HepG2 (cell line): ENCODE data around the gene GPC2. TPM values are rescaled to one million over a fixed set of nuclear protein-coding genes. Genes with fewer than 3 reads are reported as not detected.

Source experiments
- BRD4 ChIP-seq: sonication (generic); formaldehyde crosslinking; IDR thresholded peaks from 2 replicates; pipeline ENCODE4 v1.4.0; 2020; ENCODE audit warnings: missing genetic modification reagents
- CBX2 ChIP-seq, 2 experiments: fragments of 200-600 bp in 1 of 2; sonication (generic); formaldehyde crosslinking in 1 of 2; IDR thresholded peaks; 2 replicates each; pipeline versions ENCODE4 v1.7.0 to v1.8.1; 2018 to 2022; ENCODE audit warnings: low read depth in 2 of 2, low read length in 1 of 2, mild to moderate bottlenecking in 1 of 2, missing genetic modification reagents in 1 of 2
- HNF4A ChIP-seq: sonication (generic); formaldehyde crosslinking; IDR thresholded peaks from 2 replicates; pipeline ENCODE4 v1.4.0; 2020; ENCODE audit warnings: missing genetic modification reagents
- PAWR ChIP-seq: sonication (generic); formaldehyde crosslinking; IDR thresholded peaks from 2 replicates; pipeline ENCODE4 v1.4.0; 2020; ENCODE audit warnings: missing genetic modification reagents, mild to moderate bottlenecking, borderline replicate concordance
- RFX1 ChIP-seq: fragments of 450-650 bp; IDR thresholded peaks from 2 replicates; pipeline ENCODE4 v1.6.1; 2017
- RXRB ChIP-seq: IDR thresholded peaks from 2 replicates; pipeline ENCODE4 v1.6.1; 2016; ENCODE audit warnings: borderline replicate concordance, missing genetic modification reagents, missing compliant biosample characterization
- SNAPC4 ChIP-seq: sonication (generic); formaldehyde crosslinking; IDR thresholded peaks from 2 replicates; pipeline ENCODE4 v1.4.0; 2020; ENCODE audit warnings: mild to moderate bottlenecking, missing genetic modification reagents
- ZBTB40 ChIP-seq, 2 experiments: fragments of 450-650 bp in 1 of 2; sonication (generic) in 1 of 2; formaldehyde crosslinking in 1 of 2; IDR thresholded peaks; 2 replicates each; pipeline versions ENCODE4 v1.6.1 to v1.8.0; 2016 to 2022; ENCODE audit warnings: antibody characterized with exemption in 1 of 2, mild to moderate bottlenecking in 1 of 2, missing genetic modification reagents in 1 of 2
- ZBTB8A ChIP-seq: sonication (generic); formaldehyde crosslinking; IDR thresholded peaks from 2 replicates; pipeline ENCODE4 v1.4.0; 2020; ENCODE audit warnings: mild to moderate bottlenecking, low read depth, missing genetic modification reagents, borderline replicate concordance
- ZNF280B ChIP-seq: sonication (generic); formaldehyde crosslinking; IDR thresholded peaks from 2 replicates; pipeline ENCODE4 v1.5.0; 2020; ENCODE audit warnings: missing genetic modification reagents, mild to moderate bottlenecking, borderline replicate concordance
- ZNF496 ChIP-seq: sonication (generic); formaldehyde crosslinking; IDR thresholded peaks from 2 replicates; pipeline ENCODE4 v1.8.1; 2023; ENCODE audit warnings: mild to moderate bottlenecking, moderate library complexity, missing genetic modification reagents; ENCODE audit not compliant: insufficient replicate concordance
- polyA plus RNA-seq, 8 experiments: library from polyadenylated mRNA; depleted of rRNA in 3 of 8; stranded (reverse) in 7 of 8; unstranded in 1 of 8; fragments of >200 nt; fragmentation: Illumina TruSeq in 4 of 8; extraction: Trizol in 4 of 8; gene quantifications; 2 replicates each; pipeline versions ENCODE4 v1.2.1 to v1.2.3, GENCODE V29; 2011 to 2016; ENCODE audit warnings: low read depth in 4 of 8, missing spikeins in 1 of 8, mixed read lengths in 1 of 8; ENCODE audit not compliant: insufficient read depth in 1 of 8
- total RNA-seq, 5 experiments: library from RNA; depleted of rRNA; stranded (reverse); fragments of >200 nt; fragmentation: Illumina TruSeq; extraction: Trizol; gene quantifications; 2 replicates each; pipeline ENCODE4 v1.2.3, GENCODE V29; 2016; ENCODE audit warnings: low read depth in 1 of 5

GPC2 gene
- total and polyA plus RNA-seq, 2 of the 13 experiments (the other 11 are each of a cell fraction or from before 2014, with no cell fraction given), result 0.64 to 0.78 TPM

GRCh38 chr7:100158229-100159098, 18.7 kb downstream of the GPC2 start, which contains the start of gene TRAPPC14 (continued):
- no peak for TF ChIP-seq SNAPC4 (CRISPR knock-in tag)
- TF ChIP-seq BRD4 (CRISPR knock-in tag), result no peak
- no peak for TF ChIP-seq CBX2 (IDR thresholded peaks at IDR 0.05; ENCODE audit: low read depth, low read length)
- TF ChIP-seq CBX2 (CRISPR knock-in tag; IDR thresholded peaks at IDR 0.05; ENCODE audit: low read depth), result no peak
- TF ChIP-seq ZNF280B (CRISPR knock-in tag), result no peak
- no peak for TF ChIP-seq PAWR (CRISPR knock-in tag)
- 0 out of 2 replicates have a peak, but pooled peaks have one; percentile 32 for TF ChIP-seq RXRB (CRISPR knock-in tag)
- no peak for TF ChIP-seq RFX1
- TF ChIP-seq ZBTB8A (CRISPR knock-in tag), result no peak
- TF ChIP-seq HNF4A, result no peak
- TF ChIP-seq ZNF496, result no peak
- TF ChIP-seq ZBTB40 (IDR thresholded peaks at IDR 0.05), result no peak
- peak; percentile 54 for TF ChIP-seq ZBTB40 (CRISPR knock-in tag; IDR thresholded peaks at IDR 0.05)
